ENCODE measurements around the gene MTHFSD.

DNA sequence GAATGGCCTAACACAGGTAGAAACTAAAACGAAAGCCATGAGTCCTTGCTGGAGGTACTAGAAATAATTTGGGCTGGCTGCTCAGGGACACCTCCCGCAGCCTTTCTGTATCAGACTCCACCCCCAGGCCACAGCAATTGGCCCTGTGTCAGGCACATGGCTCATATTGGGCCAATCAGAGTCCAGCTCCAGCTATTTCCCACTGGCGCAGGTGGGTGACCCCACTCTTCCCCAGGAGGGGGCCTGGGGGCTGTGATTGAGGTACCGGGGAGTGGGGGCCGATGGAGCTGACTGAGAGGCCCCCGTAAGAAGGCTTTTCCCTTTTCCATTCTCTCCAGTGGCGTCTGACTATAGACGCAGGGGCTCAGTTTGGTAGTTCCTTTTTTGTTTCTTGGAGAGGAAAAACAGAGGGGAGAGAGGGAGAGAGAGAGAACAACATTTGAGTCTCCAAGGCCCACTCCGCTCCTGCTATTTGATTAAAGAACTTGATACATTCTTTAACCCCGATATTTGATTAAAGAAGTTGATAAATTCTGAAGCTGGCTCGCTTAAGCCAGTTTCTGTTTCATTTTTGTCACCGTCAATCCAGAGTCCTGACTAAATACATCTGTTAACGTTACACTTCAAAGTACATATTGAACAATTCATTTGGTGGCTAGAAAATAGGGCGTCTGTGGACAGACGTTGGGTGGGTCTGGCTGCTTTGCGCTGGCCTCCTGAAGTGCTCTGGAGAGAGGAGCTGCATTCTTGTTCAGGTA, 49.6 kb upstream of the MTHFSD start:
- TF ChIP-seq, protein P1, sequence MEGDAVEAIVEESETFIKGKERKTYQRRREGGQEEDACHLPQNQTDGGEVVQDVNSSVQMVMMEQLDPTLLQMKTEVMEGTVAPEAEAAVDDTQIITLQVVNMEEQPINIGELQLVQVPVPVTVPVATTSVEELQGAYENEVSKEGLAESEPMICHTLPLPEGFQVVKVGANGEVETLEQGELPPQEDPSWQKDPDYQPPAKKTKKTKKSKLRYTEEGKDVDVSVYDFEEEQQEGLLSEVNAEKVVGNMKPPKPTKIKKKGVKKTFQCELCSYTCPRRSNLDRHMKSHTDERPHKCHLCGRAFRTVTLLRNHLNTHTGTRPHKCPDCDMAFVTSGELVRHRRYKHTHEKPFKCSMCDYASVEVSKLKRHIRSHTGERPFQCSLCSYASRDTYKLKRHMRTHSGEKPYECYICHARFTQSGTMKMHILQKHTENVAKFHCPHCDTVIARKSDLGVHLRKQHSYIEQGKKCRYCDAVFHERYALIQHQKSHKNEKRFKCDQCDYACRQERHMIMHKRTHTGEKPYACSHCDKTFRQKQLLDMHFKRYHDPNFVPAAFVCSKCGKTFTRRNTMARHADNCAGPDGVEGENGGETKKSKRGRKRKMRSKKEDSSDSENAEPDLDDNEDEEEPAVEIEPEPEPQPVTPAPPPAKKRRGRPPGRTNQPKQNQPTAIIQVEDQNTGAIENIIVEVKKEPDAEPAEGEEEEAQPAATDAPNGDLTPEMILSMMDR (IDR thresholded peaks at IDR 0.05 in 8 of 11, conservative IDR thresholded peaks at IDR 0.05 in 3 of 11): no peak
- TF ChIP-seq POLR2A (IDR thresholded peaks at IDR 0.05): no peak

Measured in spleen (tissue), 7 donors.